Effector CD4-positive, alpha-beta T cell (primary cell): ENCODE results near the gene FADS3.

Experiments used
- DNase-seq: peaks from one replicate; pipeline ENCODE4 v3.0.0-alpha.2; 2020

Gene FADS3

GRCh38 chr11:61913699-61914395 is 22.5 kb upstream of the FADS3 start:
- DNase-seq: no peak

GRCh38 chr11:61912991-61913698 is 21.8 kb upstream of the FADS3 start:
- DNase-seq: no peak

- no peak for DNase-seq
These were observed 21.2 kb upstream of the FADS3 start for GRCh38 chr11:61912530-61912898.

GRCh38 chr11:61911701-61912529 is 20.6 kb upstream of the FADS3 start:
- no peak for DNase-seq

- DNase-seq: no peak
These were observed 19.9 kb upstream of the FADS3 start for GRCh38 chr11:61911128-61911700.

- no peak for DNase-seq
These were observed 19.1 kb upstream of the FADS3 start for GRCh38 chr11:61910187-61911127.

- no peak for DNase-seq
These were observed 17.5 kb upstream of the FADS3 start for GRCh38 chr11:61908730-61909316.

GRCh38 chr11:61907871-61908729 is 16.8 kb upstream of the FADS3 start:
- DNase-seq: no peak

- no peak for DNase-seq
These were observed 15.9 kb upstream of the FADS3 start for GRCh38 chr11:61907282-61907681.

- no peak for DNase-seq
These were observed 15.2 kb upstream of the FADS3 start for GRCh38 chr11:61906522-61906909.

GRCh38 chr11:61905801-61906521 is 14.6 kb upstream of the FADS3 start:
- DNase-seq: no peak

- no peak for DNase-seq
These were observed 13.8 kb upstream of the FADS3 start for GRCh38 chr11:61905067-61905696.

GRCh38 chr11:61904539-61905048 is 13.2 kb upstream of the FADS3 start:
- no peak for DNase-seq

GRCh38 chr11:61903845-61904244 is 12.5 kb upstream of the FADS3 start:
- no peak for DNase-seq

- no peak for DNase-seq
These were observed 11.0 kb upstream of the FADS3 start for GRCh38 chr11:61902313-61902712.

- no peak for DNase-seq
These were observed 10.1 kb upstream of the FADS3 start for GRCh38 chr11:61901397-61901796.

GRCh38 chr11:61900251-61900650 is 8.9 kb upstream of the FADS3 start:
- DNase-seq: no peak

- DNase-seq: peak; percentile 91
These were observed 7.9 kb upstream of the FADS3 start for GRCh38 chr11:61899146-61899841.

- no peak for DNase-seq
These were observed 6.9 kb upstream of the FADS3 start for GRCh38 chr11:61898247-61898582.
